K562 (cell line): ENCODE measurements around the gene PCDH9.

Experiments used
- BRF1 ChIP-seq: IDR thresholded peaks from 3 replicates; pipeline ENCODE4 v1.6.1; 2011; ENCODE audit warnings: borderline replicate concordance, mild to moderate bottlenecking; ENCODE audit not compliant: insufficient read length; ENCODE audit errors: extremely low read depth
- POLR2A ChIP-seq: fragments of 450-650 bp; conservative IDR thresholded peaks from 2 replicates; pipeline ENCODE4 v1.6.1; 2016
- RBM22 ChIP-seq: fragments of 200-400 bp; formaldehyde crosslinking; IDR thresholded peaks from 2 replicates; pipeline ENCODE4 v1.6.1; 2018; ENCODE audit warnings: low read length, low read depth; ENCODE audit not compliant: poor library complexity, severe bottlenecking
- ZEB2 ChIP-seq: fragments of 450-650 bp; IDR thresholded peaks from 2 replicates; pipeline ENCODE4 v1.6.1; 2016
- TF ChIP-seq, protein P1 (sequence below): sonication (generic); formaldehyde crosslinking; IDR thresholded peaks from 2 replicates; pipeline ENCODE4 v1.8.0; 2022; ENCODE audit warnings: mild to moderate bottlenecking, missing genetic modification reagents
- TF ChIP-seq, protein P2 (sequence below), 2 experiments: fragments of 450-650 bp in 1 of 2; sonication (generic) in 1 of 2; formaldehyde crosslinking; conservative IDR thresholded peaks; 2 replicates each; pipeline versions ENCODE4 v1.4.0 to v1.8.1; 2020 to 2022; ENCODE audit warnings: mild to moderate bottlenecking in 1 of 2, missing genetic modification reagents in 1 of 2

DNA sequence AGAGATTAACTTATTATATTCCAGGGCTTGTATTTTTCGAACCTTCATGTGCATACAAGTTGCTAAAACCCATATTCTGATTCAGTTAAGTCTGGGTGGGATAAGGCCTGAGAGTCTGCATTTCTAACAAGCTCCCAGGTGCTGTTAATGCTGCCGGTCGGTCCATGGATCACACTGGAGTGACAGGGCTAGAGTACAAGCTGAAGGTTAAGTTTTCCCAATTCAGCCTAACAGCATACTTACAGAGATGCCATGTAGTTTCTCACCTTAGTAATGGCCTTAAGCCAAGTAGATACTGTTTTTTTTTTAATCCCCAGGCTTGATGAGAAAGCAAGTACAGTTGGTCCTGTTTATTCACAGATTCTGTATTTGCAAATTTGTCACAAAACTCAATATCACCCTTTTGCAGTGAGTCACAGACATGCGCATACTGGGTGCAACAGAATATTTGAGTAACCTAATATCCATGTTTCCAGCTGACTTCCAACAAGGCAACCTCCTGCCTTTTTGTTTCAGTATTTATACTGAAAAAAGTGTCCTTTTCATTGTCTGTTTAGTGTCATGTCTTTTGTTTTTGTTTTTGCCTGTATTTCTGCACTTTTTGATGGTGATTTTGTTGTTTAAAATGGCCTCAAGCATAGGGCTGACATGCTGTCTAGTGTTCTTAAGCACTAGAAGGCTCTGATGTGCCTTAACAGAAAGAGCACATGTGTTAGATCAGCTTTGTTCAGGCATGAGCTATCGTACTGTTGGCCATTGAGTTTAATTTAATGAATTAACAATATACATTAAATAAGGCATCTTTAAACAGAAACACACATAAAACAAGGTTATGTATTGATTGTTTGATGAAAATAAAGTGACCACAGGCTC lies 875.0 kb downstream of the PCDH9 start:
- no peak for TF ChIP-seq BRF1
- TF ChIP-seq, protein P1, sequence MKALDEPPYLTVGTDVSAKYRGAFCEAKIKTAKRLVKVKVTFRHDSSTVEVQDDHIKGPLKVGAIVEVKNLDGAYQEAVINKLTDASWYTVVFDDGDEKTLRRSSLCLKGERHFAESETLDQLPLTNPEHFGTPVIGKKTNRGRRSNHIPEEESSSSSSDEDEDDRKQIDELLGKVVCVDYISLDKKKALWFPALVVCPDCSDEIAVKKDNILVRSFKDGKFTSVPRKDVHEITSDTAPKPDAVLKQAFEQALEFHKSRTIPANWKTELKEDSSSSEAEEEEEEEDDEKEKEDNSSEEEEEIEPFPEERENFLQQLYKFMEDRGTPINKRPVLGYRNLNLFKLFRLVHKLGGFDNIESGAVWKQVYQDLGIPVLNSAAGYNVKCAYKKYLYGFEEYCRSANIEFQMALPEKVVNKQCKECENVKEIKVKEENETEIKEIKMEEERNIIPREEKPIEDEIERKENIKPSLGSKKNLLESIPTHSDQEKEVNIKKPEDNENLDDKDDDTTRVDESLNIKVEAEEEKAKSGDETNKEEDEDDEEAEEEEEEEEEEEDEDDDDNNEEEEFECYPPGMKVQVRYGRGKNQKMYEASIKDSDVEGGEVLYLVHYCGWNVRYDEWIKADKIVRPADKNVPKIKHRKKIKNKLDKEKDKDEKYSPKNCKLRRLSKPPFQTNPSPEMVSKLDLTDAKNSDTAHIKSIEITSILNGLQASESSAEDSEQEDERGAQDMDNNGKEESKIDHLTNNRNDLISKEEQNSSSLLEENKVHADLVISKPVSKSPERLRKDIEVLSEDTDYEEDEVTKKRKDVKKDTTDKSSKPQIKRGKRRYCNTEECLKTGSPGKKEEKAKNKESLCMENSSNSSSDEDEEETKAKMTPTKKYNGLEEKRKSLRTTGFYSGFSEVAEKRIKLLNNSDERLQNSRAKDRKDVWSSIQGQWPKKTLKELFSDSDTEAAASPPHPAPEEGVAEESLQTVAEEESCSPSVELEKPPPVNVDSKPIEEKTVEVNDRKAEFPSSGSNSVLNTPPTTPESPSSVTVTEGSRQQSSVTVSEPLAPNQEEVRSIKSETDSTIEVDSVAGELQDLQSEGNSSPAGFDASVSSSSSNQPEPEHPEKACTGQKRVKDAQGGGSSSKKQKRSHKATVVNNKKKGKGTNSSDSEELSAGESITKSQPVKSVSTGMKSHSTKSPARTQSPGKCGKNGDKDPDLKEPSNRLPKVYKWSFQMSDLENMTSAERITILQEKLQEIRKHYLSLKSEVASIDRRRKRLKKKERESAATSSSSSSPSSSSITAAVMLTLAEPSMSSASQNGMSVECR = no peak
- TF ChIP-seq POLR2A = no peak
- TF ChIP-seq RBM22 = no peak
- TF ChIP-seq, protein P2, sequence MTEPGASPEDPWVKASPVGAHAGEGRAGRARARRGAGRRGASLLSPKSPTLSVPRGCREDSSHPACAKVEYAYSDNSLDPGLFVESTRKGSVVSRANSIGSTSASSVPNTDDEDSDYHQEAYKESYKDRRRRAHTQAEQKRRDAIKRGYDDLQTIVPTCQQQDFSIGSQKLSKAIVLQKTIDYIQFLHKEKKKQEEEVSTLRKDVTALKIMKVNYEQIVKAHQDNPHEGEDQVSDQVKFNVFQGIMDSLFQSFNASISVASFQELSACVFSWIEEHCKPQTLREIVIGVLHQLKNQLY (CRISPR knock-in tag; conservative IDR thresholded peaks at IDR 0.05) = no peak
- no peak for TF ChIP-seq ZEB2
